HG03342 (cell line): ENCODE results near the gene MTF1.
"Not testable (repeated sequence)": the region's sequence is repeated elsewhere in the genome, so short reads cannot be mapped to it uniquely, and the experiment has no call there.

Experiments used
- ATAC-seq: cut with Tn5 transposase; IDR thresholded peaks from one replicate; pipeline ENCODE4 v1.9.1; 2021; ENCODE audit warnings: mild to moderate bottlenecking, moderate library complexity; ENCODE audit not compliant: unreplicated experiment

MTF1 gene

GRCh38 chr1:37859507-37860345 is at the start of gene MTF1:
TSS of gene MTF1 (minus strand) at chr1:37859592. CDS start at chr1:37857658, 1,934 bp downstream.
- peak; percentile 90 for ATAC-seq

DNA sequence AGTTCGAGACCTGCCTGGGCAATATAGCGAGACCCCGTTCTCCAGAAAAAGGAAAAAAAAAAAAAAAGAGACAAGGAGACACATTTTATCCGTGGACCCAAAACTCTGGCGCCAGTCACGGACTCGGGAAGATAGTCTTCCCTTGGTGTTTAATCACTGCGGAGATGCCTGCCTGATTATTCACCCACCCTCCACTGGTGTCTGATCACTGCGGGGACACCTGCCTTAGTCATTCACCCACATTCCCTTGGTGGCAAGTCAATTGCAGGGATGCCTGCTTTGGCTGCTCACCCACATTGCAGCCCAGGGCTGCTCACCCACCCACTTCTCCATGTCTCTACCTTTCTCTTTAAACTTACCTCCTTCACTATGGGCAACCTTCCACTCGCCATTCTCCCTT is 49.1 kb upstream of the MTF1 start:
- not testable (repeated sequence) for ATAC-seq

DNA sequence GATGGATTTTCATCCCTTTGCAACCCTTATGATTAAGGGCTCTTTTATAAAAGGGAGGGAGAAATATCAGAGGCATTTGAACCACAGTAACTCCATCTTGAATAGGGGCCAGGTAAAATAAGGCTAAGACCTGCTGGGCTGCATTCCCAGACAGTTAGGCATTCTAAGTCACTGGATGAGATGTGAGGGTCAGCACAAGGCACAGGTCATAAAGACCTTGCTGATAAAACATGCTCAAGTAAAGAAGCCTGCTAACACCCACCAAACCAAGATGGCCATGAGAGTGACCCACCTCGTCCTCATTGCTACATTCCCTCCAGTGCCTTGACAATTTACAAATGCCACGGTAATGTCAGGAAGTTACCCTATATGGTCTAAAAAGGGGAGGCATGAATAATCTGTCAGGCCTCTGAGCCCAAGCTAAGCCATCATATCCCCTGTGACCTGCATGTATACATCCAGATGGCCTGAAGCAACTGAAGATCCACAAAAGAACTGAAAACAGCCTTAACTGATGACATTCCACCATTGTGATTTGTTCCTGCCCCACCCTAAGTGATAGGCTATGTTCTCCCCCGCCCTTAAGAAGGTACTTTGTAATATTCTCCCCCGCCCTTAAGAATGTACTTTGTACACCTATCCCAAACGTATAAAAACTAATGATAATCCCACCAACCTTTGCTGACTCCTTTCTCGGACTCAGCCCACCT is 48.2 kb upstream of the MTF1 start:
- ATAC-seq = not testable (repeated sequence)

- ATAC-seq = not testable (repeated sequence)
These were observed 47.2 kb upstream of the MTF1 start for GRCh38 chr1:37906591-37906990.

- no peak for ATAC-seq
These were observed 46.3 kb upstream of the MTF1 start for GRCh38 chr1:37905727-37906126.

GRCh38 chr1:37903921-37904320 is 44.5 kb upstream of the MTF1 start:
- not testable (repeated sequence) for ATAC-seq

GRCh38 chr1:37902983-37903382 is 43.6 kb upstream of the MTF1 start:
- no peak for ATAC-seq

GRCh38 chr1:37901893-37902225 is 42.5 kb upstream of the MTF1 start:
- ATAC-seq = no peak

DNA sequence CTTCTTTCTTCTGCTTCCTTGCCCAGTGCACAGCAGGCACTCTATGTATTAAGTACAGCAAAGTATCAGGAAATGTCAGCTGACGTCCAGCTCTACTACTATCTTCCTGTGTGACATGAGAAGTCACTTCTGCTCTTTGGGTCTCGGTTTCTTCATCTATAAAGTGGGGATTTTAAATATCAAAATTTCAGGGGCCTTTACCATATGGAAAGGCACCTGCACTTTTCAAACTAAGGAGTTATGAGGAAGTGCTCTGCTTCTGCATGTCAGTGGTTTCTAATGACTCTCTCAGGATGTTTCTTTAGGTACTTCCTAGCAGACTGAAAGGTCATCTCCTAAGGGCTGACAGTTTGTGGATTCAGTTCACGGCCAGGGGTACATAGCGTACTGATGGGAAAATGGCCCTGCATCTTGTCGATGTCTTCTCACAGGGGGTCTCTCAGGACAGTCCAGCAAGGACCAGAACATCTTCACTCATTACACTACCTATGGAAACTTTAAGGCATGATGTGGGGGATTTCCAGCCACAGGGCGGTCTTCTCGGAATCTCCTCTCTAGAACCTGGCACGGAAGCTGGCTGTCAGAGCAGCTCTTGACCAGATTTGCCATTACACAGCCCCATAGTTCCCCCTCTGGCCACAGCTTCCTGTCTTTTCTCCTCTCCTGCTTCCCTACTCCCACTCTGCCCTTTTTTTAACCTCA is 42.0 kb upstream of the MTF1 start:
- peak; percentile 78 for ATAC-seq

- ATAC-seq = not testable (repeated sequence)
These were observed 38.2 kb upstream of the MTF1 start for GRCh38 chr1:37897563-37897962.

DNA sequence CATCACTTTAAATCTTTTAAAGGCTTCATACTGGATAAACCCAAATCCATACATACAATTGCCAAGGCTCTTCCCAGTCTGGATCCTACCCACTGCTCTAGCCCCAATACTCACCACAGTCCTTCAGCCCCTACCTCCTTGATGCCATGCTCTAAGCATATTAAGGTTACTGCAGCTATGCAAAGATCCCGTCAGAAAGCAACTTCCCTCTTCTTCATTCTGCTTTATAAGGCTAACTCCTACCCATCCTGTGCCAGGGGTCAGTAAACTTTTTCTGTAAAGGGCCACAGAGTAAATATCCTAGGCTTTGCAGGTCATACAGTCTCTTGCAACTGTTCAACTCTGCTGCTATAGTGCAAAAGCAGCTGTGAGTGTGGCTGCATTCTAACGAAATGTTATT is 34.3 kb upstream of the MTF1 start:
- ATAC-seq = no peak

DNA sequence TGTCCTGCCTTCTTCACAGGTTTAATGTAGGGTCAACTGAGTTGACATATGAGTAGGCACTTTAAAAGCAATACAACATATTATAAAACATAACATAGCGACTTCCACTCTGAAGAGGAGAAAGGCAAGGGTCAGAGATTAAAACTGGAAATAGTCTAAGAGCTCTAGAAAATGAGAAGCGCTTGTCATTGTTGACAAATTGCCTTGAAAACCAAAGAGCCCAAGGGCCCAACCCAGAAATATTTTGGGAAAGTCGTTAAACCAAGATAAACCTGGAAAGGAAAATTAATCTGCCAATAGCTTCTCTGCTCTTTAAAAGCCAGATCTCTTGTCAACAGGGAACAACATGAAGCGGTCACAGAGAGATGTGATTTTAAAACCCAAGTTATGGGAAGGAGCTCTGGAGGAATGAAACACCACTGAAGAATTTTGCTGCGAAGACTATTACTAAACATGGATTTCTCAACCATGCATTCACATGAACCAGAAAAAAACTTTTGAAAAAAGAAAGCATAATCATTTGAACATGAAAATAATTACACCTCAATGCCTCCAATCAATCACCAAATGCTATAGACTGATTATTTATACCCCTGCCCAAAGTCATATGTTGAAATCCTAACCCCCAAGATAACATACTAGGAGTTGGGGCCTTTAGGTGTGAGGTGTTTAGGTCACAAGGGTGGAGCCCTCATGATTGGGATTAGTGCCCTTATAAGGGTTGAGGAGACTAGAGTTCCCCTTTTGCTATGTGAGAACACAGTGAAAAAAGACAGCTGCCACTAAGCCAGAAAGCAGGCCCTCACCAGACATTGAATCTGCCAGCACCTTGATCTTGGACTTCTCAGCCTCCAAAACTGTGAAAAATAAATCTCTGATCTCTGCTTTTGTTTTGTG is 33.0 kb upstream of the MTF1 start:
- no peak for ATAC-seq

- no peak for ATAC-seq
These were observed 31.1 kb upstream of the MTF1 start for GRCh38 chr1:37890378-37891014.

GRCh38 chr1:37888022-37888700 is 28.8 kb upstream of the MTF1 start:
- no peak for ATAC-seq

DNA sequence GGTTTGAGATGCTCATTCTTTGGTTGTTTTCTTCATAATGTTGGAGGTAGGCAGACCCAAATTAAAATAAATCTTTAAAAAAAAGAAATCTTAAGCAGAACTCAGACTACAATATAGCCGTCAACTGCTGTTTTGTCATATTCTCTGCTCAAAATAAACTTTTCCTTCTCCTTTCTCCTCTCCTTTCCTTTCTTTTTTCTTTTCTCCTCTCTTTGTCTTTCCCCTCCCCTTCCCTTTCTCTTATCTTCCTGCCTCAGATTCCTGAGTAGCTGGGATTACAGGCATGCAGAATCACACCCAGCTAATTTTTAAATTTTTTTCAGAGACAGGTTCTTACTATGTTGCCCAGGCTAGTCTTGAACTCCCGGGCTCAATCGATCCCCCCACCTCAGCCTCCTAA is 24.8 kb upstream of the MTF1 start:
- no peak for ATAC-seq

- ATAC-seq = no peak
These were observed 24.3 kb upstream of the MTF1 start for GRCh38 chr1:37883671-37884070.

DNA sequence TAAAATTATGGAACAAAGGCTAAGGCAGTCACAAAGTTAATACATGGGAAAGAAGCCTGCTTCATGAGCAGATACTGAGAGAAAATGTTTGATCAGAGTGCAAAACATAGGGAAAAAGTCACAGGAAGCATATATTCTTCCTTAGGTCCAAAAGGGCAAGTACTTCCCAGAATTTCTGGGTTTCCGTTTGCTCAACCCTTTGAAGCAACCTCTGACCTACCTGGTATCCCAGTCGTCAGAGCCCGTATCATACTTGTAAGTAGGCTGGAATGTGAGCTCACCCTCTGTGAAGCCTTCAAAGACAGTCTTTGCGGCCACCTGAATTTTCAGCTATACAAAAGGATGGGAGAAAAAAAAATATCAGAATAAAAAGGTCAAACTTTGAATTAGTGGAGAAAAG is 20.5 kb upstream of the MTF1 start:
- ATAC-seq = no peak

DNA sequence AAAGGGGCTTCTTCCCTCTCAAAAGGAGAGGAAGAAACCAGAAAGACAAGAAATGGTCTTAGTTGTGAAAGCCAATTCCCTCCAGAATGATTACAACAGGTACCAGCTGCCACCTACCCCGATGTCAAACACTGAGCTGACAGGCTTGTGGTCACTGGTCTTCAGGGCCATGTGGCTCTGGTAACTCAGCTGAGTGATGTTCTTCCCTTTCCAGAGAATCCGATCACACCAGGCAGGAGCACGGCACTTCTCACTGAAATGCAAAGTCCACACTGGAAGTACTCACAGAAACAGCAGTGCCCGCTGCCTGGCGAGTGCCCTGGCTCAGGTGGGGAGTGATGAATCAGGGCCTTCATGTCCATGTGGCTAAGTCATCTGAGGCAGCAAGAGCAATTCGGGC is 18.7 kb upstream of the MTF1 start:
- no peak for ATAC-seq

- ATAC-seq = no peak
These were observed 16.4 kb upstream of the MTF1 start for GRCh38 chr1:37875833-37876232.

- no peak for ATAC-seq
These were observed 13.3 kb upstream of the MTF1 start for GRCh38 chr1:37872692-37873091.
